Liver (tissue), 9 donors: ENCODE data around the gene VWA2. TPM values are rescaled to one million over a fixed set of nuclear protein-coding genes. Genes with fewer than 3 reads are reported as not detected.

Experiments used
- DNase-seq: peaks from one replicate; pipeline ENCODE4 v3.0.0-alpha.2; 2017; ENCODE audit warnings: low spot score
- H3K27ac ChIP-seq, 2 donors: one replicate each; pipeline ENCODE4 v1.7.0; 2013; ENCODE audit warnings: inconsistent platforms in 2 of 2, low read length in 2 of 2, control low read depth in 1 of 2, low read depth in 1 of 2, mild to moderate bottlenecking in 1 of 2
- H3K27me3 ChIP-seq, 4 donors: one replicate each; pipeline versions ENCODE4 v1.6.1 to v1.7.0; 2013; ENCODE audit warnings: low read length in 3 of 4, inconsistent platforms in 1 of 4, mild to moderate bottlenecking in 1 of 4, moderate library complexity in 1 of 4; ENCODE audit not compliant: control insufficient read depth in 4 of 4, insufficient read depth in 4 of 4
- H3K36me3 ChIP-seq, 4 donors: one replicate each; pipeline versions ENCODE4 v1.6.1 to v1.7.0; 2013; ENCODE audit warnings: low read length in 3 of 4, mild to moderate bottlenecking in 3 of 4, low read depth in 1 of 4, moderate library complexity in 1 of 4; ENCODE audit not compliant: control insufficient read depth in 4 of 4, insufficient read depth in 3 of 4
- H3K4me1 ChIP-seq, 4 donors: one replicate each; pipeline versions ENCODE4 v1.6.1 to v1.7.0; 2013; ENCODE audit warnings: low read length in 3 of 4, mild to moderate bottlenecking in 3 of 4, moderate library complexity in 1 of 4; ENCODE audit not compliant: control insufficient read depth in 4 of 4, insufficient read depth in 4 of 4
- H3K4me3 ChIP-seq, 3 donors: one replicate each; pipeline versions ENCODE4 v1.6.1 to v1.7.0; 2013; ENCODE audit warnings: low read length in 3 of 3, control low read depth in 1 of 3, low read depth in 1 of 3, mild to moderate bottlenecking in 1 of 3
- H3K9ac ChIP-seq, 2 donors: one replicate each; pipeline ENCODE4 v1.7.0; 2013; ENCODE audit warnings: low read length in 2 of 2, mild to moderate bottlenecking in 2 of 2, moderate library complexity in 2 of 2, control low read depth in 1 of 2, low read depth in 1 of 2
- H3K9me3 ChIP-seq, 4 donors: one replicate each; pipeline versions ENCODE4 v1.6.1 to v1.7.0; 2013; ENCODE audit warnings: low read length in 3 of 4; ENCODE audit not compliant: control insufficient read depth in 4 of 4
- CTCF ChIP-seq: fragments of 150-350 bp; IDR thresholded peaks from 2 replicates; pipeline ENCODE4 v1.5.1; 2017; ENCODE audit warnings: improper control_type of control experiment, low read depth, low read length; ENCODE audit not compliant: missing input control
- EGR1 ChIP-seq, 2 donors: IDR thresholded peaks; 2 replicates each; pipeline ENCODE4 v1.6.1; 2016 to 2018; ENCODE audit warnings: antibody characterized with exemption in 2 of 2, low read depth in 2 of 2
- FOXA1 ChIP-seq: IDR thresholded peaks from 2 replicates; pipeline ENCODE4 v1.6.1; 2016; ENCODE audit warnings: antibody characterized with exemption
- FOXA2 ChIP-seq: IDR thresholded peaks from 2 replicates; pipeline ENCODE4 v1.6.1; 2016; ENCODE audit warnings: antibody characterized with exemption
- GABPA ChIP-seq, 2 donors: IDR thresholded peaks in 1 of 2; conservative IDR thresholded peaks in 1 of 2; 2 replicates each; pipeline ENCODE4 v1.6.1; 2016; ENCODE audit warnings: antibody characterized with exemption in 2 of 2, mild to moderate bottlenecking in 1 of 2, moderate library complexity in 1 of 2
- HNF4A ChIP-seq, 2 donors: conservative IDR thresholded peaks; 2 replicates each; pipeline ENCODE4 v1.6.1; 2016; ENCODE audit warnings: antibody characterized with exemption in 2 of 2, mild to moderate bottlenecking in 2 of 2
- HNF4G ChIP-seq: IDR thresholded peaks from 2 replicates; pipeline ENCODE4 v1.6.1; 2016; ENCODE audit warnings: antibody characterized with exemption
- JUND ChIP-seq, 2 donors: IDR thresholded peaks; 2 replicates each; pipeline ENCODE4 v1.6.1; 2016; ENCODE audit warnings: antibody characterized with exemption in 2 of 2
- MAX ChIP-seq: IDR thresholded peaks from 2 replicates; pipeline ENCODE4 v1.6.1; 2016; ENCODE audit warnings: antibody characterized with exemption
- NR2F2 ChIP-seq: IDR thresholded peaks from 2 replicates; pipeline ENCODE4 v1.6.1; 2016; ENCODE audit warnings: antibody characterized with exemption
- REST ChIP-seq: IDR thresholded peaks from 2 replicates; pipeline ENCODE4 v1.6.1; 2016; ENCODE audit warnings: antibody characterized with exemption, mild to moderate bottlenecking
- RXRA ChIP-seq, 2 donors: IDR thresholded peaks; 2 replicates each; pipeline ENCODE4 v1.6.1; 2017 to 2018; ENCODE audit warnings: antibody characterized with exemption in 2 of 2, mild to moderate bottlenecking in 1 of 2
- SP1 ChIP-seq: IDR thresholded peaks from 2 replicates; pipeline ENCODE4 v1.6.1; 2018; ENCODE audit warnings: antibody characterized with exemption, mild to moderate bottlenecking
- TAF1 ChIP-seq: conservative IDR thresholded peaks from 2 replicates; pipeline ENCODE4 v1.6.1; 2016; ENCODE audit warnings: antibody characterized with exemption, mild to moderate bottlenecking
- ZBTB33 ChIP-seq: IDR thresholded peaks from 2 replicates; pipeline ENCODE4 v1.6.1; 2016; ENCODE audit warnings: antibody characterized with exemption
- WGBS: extraction: QIAGEN DNeasy Blood & Tissue Kit; methylation state at CpG from one replicate; pipeline ENCODE4 v1.1.7; 2013; 5-methylcytosine and 5-hydroxymethylcytosine counted together
- polyA plus RNA-seq, 2 donors: library from polyadenylated mRNA; stranded (reverse) in 1 of 2; unstranded in 1 of 2; fragments of 200-250 nt in 1 of 2; fragments of >200 nt in 1 of 2; fragmentation: Nextera tagmentation in 1 of 2; extraction: Ambion mirVana in 1 of 2; gene quantifications; one replicate each; pipeline versions ENCODE4 v1.2.1 to v1.2.3, GENCODE V29; 2013 to 2015
- total RNA-seq, 2 donors: library from RNA; depleted of rRNA; stranded (reverse); fragments of >200 nt; gene quantifications; one replicate each; pipeline ENCODE4 v1.2.3, GENCODE V29; 2014
- donor health status: healthy.
- donor health status: healthy.
- donor health status: healthy.
- donor health status: healthy.
- donor health status: healthy.

The VWA2 gene
- total and polyA plus RNA-seq, 4 donors = 0.05 to 0.25 TPM; not detected in 2

- Histone ChIP-seq H3K9ac (no peak overlapping the region), H3K36me3 (no peaks in the 10 kb centered on the region), H3K27ac (no peak overlapping the region), H3K4me3 (no peak overlapping the region), H3K9me3 (no peaks in the 10 kb centered on the region), H3K4me1 (no peaks in the 10 kb centered on the region), H3K27me3 (no peaks in the 10 kb centered on the region)
- TF ChIP-seq REST (no peak), JUND (IDR thresholded peaks at IDR 0.05) (no peak), HNF4G (no peak), SP1 (no peak), MAX (no peak), EGR1 (IDR thresholded peaks at IDR 0.05; ENCODE audit: low read depth in 2 of 2) (no peak), RXRA (IDR thresholded peaks at IDR 0.05) (no peak), TAF1 (no peak)
- no peak for DNase-seq
- 23% methylated on average over 5 of the region's 5 CpGs for WGBS
Observed at GRCh38 chr10:114266521-114266920, 27.5 kb downstream of the VWA2 start.

- no peak for DNase-seq
- no peaks in the 10 kb centered on the region for H3K36me3 ChIP-seq
- H3K27ac ChIP-seq = no peak overlapping the region
- H3K9me3 ChIP-seq = no peaks in the 10 kb centered on the region
- H3K9ac ChIP-seq = no peak overlapping the region
- peaks cover 0 to 3% (median 0%) of the 10 kb centered on the region in 4 donors for H3K27me3 ChIP-seq
- TF ChIP-seq GABPA (IDR thresholded peaks at IDR 0.05 in 1 of 2, conservative IDR thresholded peaks at IDR 0.05 in 1 of 2) (no peak), MAX (no peak), NR2F2 (no peak), HNF4A (conservative IDR thresholded peaks at IDR 0.05) (no peak), TAF1 (no peak), FOXA1 (no peak), RXRA (IDR thresholded peaks at IDR 0.05) (no peak), ZBTB33 (no peak), SP1 (no peak), CTCF (no peak), FOXA2 (no peak)
- whole genome bisulfite sequencing = 70% methylated on average over 3 of the region's 3 CpGs
- no peak overlapping the region for H3K4me3 ChIP-seq
- no peaks in the 10 kb centered on the region for H3K4me1 ChIP-seq
Observed at GRCh38 chr10:114271075-114271778, 32.2 kb downstream of the VWA2 start.
